ENCODE measurements around the gene TSPAN1. TPM values are rescaled to one million over a fixed set of nuclear protein-coding genes. Genes with fewer than 3 reads are reported as not detected.
A peak's percentile ranks its signal among the peaks of the same experiment; 100 is the strongest.

TSPAN1 gene
- total and polyA plus RNA-seq, 2 experiments from 2014 or later, result 32.1 to 69.5 TPM

DNA sequence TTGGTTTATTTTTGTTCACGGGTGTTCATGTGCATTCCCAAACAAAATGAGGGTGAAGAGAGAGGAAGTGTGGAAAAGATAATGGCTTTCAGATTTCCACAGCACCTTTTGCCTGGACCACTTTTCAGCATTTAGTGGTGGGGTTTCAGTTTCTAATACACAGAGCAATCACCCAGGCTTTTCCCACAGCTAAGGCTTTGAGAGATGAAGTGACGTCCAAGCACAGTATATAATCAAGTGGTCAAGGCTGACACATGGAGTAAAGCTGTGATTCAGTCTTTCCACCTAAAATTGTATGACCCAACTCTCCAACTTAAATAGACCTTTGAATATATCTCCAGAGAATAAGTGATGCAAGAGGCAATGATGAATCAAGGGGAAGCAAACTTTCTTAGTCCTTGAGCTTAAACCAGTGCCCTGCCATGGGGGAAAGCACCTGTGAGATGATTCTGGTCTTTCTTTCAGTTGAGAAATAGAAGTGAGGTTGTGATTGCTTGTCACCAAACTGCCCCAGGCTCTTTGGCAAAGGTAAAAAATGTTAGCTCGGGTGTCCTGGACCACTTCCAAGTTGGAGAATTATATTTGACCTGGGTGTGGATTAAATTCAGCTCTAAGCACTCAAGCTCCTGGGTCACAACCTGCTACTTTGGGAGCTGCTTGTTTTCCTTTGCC lies 40.1 kb upstream of the TSPAN1 start:
- TF ChIP-seq, protein P1, sequence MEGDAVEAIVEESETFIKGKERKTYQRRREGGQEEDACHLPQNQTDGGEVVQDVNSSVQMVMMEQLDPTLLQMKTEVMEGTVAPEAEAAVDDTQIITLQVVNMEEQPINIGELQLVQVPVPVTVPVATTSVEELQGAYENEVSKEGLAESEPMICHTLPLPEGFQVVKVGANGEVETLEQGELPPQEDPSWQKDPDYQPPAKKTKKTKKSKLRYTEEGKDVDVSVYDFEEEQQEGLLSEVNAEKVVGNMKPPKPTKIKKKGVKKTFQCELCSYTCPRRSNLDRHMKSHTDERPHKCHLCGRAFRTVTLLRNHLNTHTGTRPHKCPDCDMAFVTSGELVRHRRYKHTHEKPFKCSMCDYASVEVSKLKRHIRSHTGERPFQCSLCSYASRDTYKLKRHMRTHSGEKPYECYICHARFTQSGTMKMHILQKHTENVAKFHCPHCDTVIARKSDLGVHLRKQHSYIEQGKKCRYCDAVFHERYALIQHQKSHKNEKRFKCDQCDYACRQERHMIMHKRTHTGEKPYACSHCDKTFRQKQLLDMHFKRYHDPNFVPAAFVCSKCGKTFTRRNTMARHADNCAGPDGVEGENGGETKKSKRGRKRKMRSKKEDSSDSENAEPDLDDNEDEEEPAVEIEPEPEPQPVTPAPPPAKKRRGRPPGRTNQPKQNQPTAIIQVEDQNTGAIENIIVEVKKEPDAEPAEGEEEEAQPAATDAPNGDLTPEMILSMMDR (IDR thresholded peaks at IDR 0.05; ENCODE audit: poor library complexity), result no peak
- TF ChIP-seq EZH2 (IDR thresholded peaks at IDR 0.05; ENCODE audit: borderline replicate concordance), result no peak
- no peak for TF ChIP-seq EZH2phosphoT487 (IDR thresholded peaks at IDR 0.05; ENCODE audit: low read depth, severe bottlenecking, unreplicated experiment)
- Histone ChIP-seq H3K27ac (peak overlapping the region; percentile 80), H3K4me3 (no peak overlapping the region), H3K27me3 (no peaks in the 10 kb centered on the region), H3K4me2 (no peak overlapping the region), H3K9me2 (replicated peaks; ENCODE audit: insufficient read depth) (no peaks in the 10 kb centered on the region), H2AFZ (no peak overlapping the region), H4K20me1 (ENCODE audit: insufficient read depth, poor library complexity, severe bottlenecking) (no peaks in the 10 kb centered on the region), H3K79me2 (peaks cover 16% of the 10 kb centered on the region), H3K9me3 (ENCODE audit: low read depth) (no peaks in the 10 kb centered on the region), H3K4me1 (ENCODE audit: insufficient read depth) (no peaks in the 10 kb centered on the region), H3K36me3 (replicated peaks; ENCODE audit: insufficient read depth, low read depth) (no peaks in the 10 kb centered on the region)
- DNase-seq (ENCODE audit: low spot score), result peak; percentile 14
- 63% methylated on average over 3 of the region's 3 CpGs for WGBS (ENCODE audit: low lambda C conversion rate, missing lambda C conversion rate)

DNA sequence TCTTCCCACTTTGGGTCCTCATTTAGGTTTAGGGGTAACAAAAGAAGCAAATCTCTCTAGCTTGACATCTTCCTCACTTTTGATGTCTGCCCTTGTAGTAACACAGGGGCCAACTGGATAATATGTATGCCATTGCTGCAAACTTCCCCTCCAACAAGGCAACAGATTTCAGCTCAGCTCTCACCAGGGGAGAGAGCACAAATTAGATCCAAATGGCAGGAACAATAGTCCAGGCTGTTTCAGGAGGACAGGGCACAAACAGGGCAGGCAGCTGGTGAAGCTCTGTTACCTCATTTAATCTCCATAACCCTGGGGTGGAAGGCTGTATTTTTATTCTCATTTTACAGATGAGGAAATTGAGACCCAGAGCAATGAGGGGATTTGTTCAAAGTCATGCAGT lies 38.2 kb upstream of the TSPAN1 start:
- Histone ChIP-seq H2AFZ (no peak overlapping the region), H3K4me3 (no peak overlapping the region), H3K36me3 (replicated peaks; ENCODE audit: insufficient read depth, low read depth) (no peaks in the 10 kb centered on the region), H3K27me3 (no peaks in the 10 kb centered on the region), H3K9me3 (ENCODE audit: low read depth) (no peaks in the 10 kb centered on the region), H3K4me1 (ENCODE audit: insufficient read depth) (no peaks in the 10 kb centered on the region), H4K20me1 (ENCODE audit: insufficient read depth, poor library complexity, severe bottlenecking) (no peaks in the 10 kb centered on the region), H3K79me2 (no peaks in the 10 kb centered on the region), H3K27ac (no peak overlapping the region), H3K4me2 (no peak overlapping the region), H3K9me2 (replicated peaks; ENCODE audit: insufficient read depth) (no peaks in the 10 kb centered on the region)
- no peak for DNase-seq (ENCODE audit: low spot score)
- TF ChIP-seq, protein P1 (IDR thresholded peaks at IDR 0.05; ENCODE audit: poor library complexity), result no peak
- TF ChIP-seq EZH2 (IDR thresholded peaks at IDR 0.05; ENCODE audit: borderline replicate concordance) (no peak), EZH2phosphoT487 (IDR thresholded peaks at IDR 0.05; ENCODE audit: low read depth, severe bottlenecking, unreplicated experiment) (no peak)

DNA sequence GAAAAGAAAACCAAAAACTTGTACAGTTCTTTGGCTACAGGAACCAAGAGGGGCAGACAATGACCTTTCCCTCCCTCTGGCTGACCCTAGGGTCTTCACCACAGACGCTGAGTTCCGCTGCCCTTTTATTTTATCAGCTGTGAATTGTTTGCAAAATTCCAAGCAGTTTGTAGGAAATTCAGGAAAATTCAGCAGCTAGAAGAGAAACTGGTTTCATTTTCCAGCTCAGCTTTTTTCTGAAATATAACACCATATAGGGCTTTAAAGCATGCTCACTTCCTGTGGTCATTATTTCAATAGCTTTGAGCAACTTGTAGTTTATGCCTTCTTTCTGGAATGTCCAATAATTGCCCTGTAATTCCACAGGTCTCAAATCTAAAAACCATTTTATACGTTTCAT lies 37.0 kb upstream of the TSPAN1 start:
- peak overlapping the region; percentile 73 for H3K4me2 ChIP-seq
- H3K4me3 ChIP-seq, result no peak overlapping the region
- no peaks in the 10 kb centered on the region for H3K9me2 ChIP-seq (replicated peaks; ENCODE audit: insufficient read depth)
- 27% methylated on average over 3 of the region's 3 CpGs for WGBS (ENCODE audit: low lambda C conversion rate, missing lambda C conversion rate)
- no peaks in the 10 kb centered on the region for H3K79me2 ChIP-seq
- no peaks in the 10 kb centered on the region for H3K36me3 ChIP-seq (replicated peaks; ENCODE audit: insufficient read depth, low read depth)
- H3K27me3 ChIP-seq, result no peaks in the 10 kb centered on the region
- TF ChIP-seq EZH2phosphoT487 (IDR thresholded peaks at IDR 0.05; ENCODE audit: low read depth, severe bottlenecking, unreplicated experiment) (no peak), EZH2 (IDR thresholded peaks at IDR 0.05; ENCODE audit: borderline replicate concordance) (no peak)
- TF ChIP-seq, protein P1 (IDR thresholded peaks at IDR 0.05; ENCODE audit: poor library complexity), result no peak
- H2AFZ ChIP-seq, result peak overlapping the region; percentile 29
- H3K9me3 ChIP-seq (ENCODE audit: low read depth), result no peaks in the 10 kb centered on the region
- peak overlapping the region; percentile 62 for H3K27ac ChIP-seq
- no peaks in the 10 kb centered on the region for H4K20me1 ChIP-seq (ENCODE audit: insufficient read depth, poor library complexity, severe bottlenecking)
- H3K4me1 ChIP-seq (ENCODE audit: insufficient read depth), result no peaks in the 10 kb centered on the region
- no peak for DNase-seq (ENCODE audit: low spot score)
